ENCODE measurements around the gene PDGFB.
"Not testable (repeated sequence)": the region's sequence is repeated elsewhere in the genome, so short reads cannot be mapped to it uniquely, and the experiment has no call there.

PDGFB gene

DNA sequence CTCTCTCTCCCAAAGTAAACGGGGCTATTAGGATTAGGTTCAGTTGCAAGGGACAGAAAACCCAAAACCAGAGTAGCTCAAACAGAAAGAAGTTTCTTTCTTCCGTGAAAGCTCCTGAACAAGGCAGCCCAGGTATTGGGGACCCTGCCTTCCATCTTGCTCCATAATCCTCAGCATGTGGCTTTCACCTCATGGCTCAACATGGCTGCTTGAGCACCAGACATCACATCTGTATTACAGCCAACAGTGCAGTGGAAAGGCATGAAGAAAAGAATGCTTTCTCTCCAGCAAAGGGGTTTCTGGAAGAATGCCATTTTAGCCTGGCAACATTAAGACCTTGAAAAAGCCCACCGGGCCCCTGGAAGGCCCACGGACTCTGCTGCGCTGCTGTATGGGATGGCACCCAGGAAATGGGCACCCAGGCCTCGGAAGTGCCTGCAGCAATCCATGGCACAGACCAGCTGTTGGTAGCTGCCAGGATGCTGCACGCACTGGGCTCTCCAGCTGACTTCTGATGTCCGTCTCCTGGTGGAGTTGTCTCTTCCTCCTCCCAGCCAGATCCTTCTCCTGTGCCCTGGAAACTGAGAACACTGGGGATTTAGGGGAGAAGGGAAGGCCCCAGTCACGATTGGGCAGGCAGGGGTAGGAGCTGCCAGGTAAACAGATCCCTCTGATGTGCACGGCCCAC is 22.6 kb downstream of the PDGFB start:
- no peak for TF ChIP-seq CTCF (IDR thresholded peaks at IDR 0.05; ENCODE audit: low read depth, low read length)
- no peak for DNase-seq
- H3K9me3 ChIP-seq (ENCODE audit: severe bottlenecking): peaks cover 3% of the 10 kb centered on the region
- no peak overlapping the region for H3K4me3 ChIP-seq (ENCODE audit: low read depth, low read length)
- H3K27ac ChIP-seq: no peak overlapping the region
- H3K36me3 ChIP-seq: no peaks in the 10 kb centered on the region
- H3K27me3 ChIP-seq (ENCODE audit: insufficient read depth, low read depth, severe bottlenecking): no peaks in the 10 kb centered on the region

DNA sequence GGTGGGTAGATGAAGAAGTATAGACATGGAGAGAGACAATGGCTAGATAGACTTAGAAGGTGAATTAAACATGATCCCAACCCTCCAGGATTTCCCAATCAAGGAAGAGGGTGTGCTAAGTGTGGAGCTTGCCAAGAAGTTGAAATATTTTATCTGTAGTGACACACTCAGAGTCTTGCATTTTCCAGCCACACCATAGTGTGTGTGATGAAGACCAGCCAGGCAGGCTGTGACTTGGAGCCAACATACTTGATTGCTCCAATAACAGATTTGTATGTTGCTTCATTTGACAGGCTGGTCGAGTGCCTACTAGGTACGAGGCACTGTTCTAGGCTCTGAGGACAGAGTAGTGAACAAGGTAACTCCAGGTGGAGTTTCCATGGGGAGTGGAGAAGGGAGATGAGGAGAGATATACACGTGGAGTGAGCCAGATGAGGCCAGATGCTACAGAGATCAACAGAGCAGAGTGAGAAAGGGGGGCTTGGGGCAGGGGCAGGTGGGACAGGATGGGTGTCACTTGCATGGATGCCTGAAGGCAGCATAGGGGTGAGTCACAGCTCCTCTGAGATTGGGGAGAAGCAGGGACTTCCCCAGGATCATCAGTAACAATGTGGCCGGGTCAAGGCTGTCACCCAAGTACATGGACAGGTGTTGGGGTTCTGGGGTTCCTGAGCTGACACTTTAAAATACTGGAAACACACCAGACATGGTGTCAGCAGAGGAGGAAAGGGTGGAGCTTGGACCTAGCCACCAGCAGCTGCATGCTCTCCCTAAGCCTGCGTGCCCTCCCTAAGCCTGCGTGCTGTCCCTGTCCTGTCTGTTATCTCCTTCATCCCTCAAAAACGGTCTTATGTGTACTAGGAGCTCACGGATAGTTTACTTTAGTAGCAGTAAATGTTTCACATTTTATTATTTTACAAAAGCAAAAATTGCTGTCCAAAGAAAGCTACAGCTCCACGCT is 23.6 kb downstream of the PDGFB start:
- H3K9me3 ChIP-seq (ENCODE audit: severe bottlenecking): peaks cover 3% of the 10 kb centered on the region
- H3K4me3 ChIP-seq (ENCODE audit: low read depth, low read length): no peak overlapping the region
- DNase-seq: no peak
- no peaks in the 10 kb centered on the region for H3K27me3 ChIP-seq (ENCODE audit: insufficient read depth, low read depth, severe bottlenecking)
- H3K27ac ChIP-seq: no peak overlapping the region
- no peaks in the 10 kb centered on the region for H3K36me3 ChIP-seq
- no peak for TF ChIP-seq CTCF (IDR thresholded peaks at IDR 0.05; ENCODE audit: low read depth, low read length)

DNA sequence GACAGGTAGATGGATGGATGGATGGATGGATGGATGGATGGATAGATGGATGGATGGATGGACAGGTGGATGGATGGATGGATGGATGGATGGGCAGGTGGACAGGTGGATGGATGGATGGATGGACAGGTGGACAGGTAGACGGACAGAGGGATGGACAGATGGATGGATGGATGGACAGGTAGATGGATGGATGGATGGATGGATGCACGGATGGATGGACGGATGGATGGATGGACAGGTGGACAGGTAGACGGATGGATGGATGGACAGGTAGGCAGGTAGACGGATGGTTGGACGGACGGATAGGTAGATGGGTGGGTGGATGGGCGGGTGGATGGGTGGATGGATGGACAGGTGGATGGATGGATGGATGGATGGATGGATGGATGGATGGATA is 24.3 kb downstream of the PDGFB start:
- no peaks in the 10 kb centered on the region for H3K36me3 ChIP-seq
- no peak overlapping the region for H3K4me3 ChIP-seq (ENCODE audit: low read depth, low read length)
- H3K27ac ChIP-seq: no peak overlapping the region
- no peak for DNase-seq
- no peak for TF ChIP-seq CTCF (IDR thresholded peaks at IDR 0.05; ENCODE audit: low read depth, low read length)
- no peaks in the 10 kb centered on the region for H3K27me3 ChIP-seq (ENCODE audit: insufficient read depth, low read depth, severe bottlenecking)
- peaks cover 3% of the 10 kb centered on the region for H3K9me3 ChIP-seq (ENCODE audit: severe bottlenecking)

DNA sequence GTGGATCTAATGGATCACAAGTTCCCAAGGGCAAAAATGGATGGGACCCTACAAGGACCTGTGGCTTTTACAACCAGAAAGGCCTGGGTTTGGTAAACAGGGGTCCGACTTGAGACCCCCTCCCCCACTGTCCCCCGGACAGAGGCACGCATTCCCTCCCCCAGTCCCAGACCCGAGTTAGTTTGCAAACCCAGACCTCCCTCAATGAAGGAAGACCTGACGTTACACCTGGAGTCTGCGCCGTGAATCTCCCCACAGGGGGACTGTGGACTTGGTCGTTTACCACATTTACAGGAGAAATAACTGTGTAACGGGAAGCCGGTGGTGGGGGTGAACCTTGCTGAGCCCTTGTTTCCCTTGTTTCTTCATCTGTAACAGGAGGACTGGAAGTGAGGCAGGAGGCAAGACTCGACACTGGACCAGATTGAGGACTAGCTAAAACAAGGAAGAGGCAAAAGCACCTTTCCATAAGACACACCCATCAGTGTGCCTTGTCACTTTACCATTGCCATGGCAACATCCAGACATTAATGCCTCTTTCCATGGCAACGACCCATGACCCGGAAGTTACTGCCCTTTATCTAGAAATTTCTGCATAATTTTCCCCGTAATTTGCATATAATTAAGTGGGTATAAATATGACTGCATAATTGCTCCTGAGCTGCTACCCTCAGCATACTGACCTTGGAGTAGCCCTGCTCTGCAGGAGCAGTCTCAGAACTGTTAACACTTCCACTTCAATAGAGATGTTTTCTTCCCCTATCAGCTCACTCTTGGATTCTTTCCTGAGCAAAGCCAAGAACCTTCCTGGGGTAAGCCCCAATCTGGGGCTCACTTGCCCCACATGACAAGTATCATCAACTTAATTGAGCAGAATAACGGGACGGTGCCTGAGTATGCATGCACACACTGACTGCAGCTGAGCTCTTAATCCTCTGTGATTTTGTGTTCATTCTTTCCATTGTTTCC is 25.4 kb downstream of the PDGFB start:
- H3K36me3 ChIP-seq: no peaks in the 10 kb centered on the region
- H3K4me3 ChIP-seq (ENCODE audit: low read depth, low read length): no peak overlapping the region
- TF ChIP-seq CTCF (IDR thresholded peaks at IDR 0.05; ENCODE audit: low read depth, low read length): no peak
- no peaks in the 10 kb centered on the region for H3K27me3 ChIP-seq (ENCODE audit: insufficient read depth, low read depth, severe bottlenecking)
- H3K9me3 ChIP-seq (ENCODE audit: severe bottlenecking): peaks cover 3% of the 10 kb centered on the region
- no peak overlapping the region for H3K27ac ChIP-seq
- peak; percentile 3 for DNase-seq

- not testable (repeated sequence) for H3K27ac ChIP-seq; H3K9me3 ChIP-seq (ENCODE audit: severe bottlenecking); H3K27me3 ChIP-seq (ENCODE audit: insufficient read depth, low read depth, severe bottlenecking); H3K36me3 ChIP-seq; H3K4me3 ChIP-seq (ENCODE audit: low read depth, low read length); DNase-seq
Measured at GRCh38 chr22:39218432-39218831, 26.4 kb downstream of the PDGFB start.
